HepG2 (cell line): ENCODE results near the gene WDSUB1. TPM values are rescaled to one million over a fixed set of nuclear protein-coding genes. Genes with fewer than 3 reads are reported as not detected.
A peak's percentile ranks its signal among the peaks of the same experiment; 100 is the strongest.

Source experiments
- CBFB ChIP-seq: sonication (generic); formaldehyde crosslinking; IDR thresholded peaks from 2 replicates; pipeline ENCODE4 v1.4.0; 2020; ENCODE audit warnings: missing genetic modification reagents
- HOXA5 ChIP-seq: sonication (generic); formaldehyde crosslinking; IDR thresholded peaks from 2 replicates; pipeline ENCODE4 v1.4.0; 2020; ENCODE audit warnings: missing genetic modification reagents
- IKZF4 ChIP-seq: sonication (generic); formaldehyde crosslinking; IDR thresholded peaks from 2 replicates; pipeline ENCODE4 v1.5.1; 2020; ENCODE audit warnings: borderline replicate concordance, mild to moderate bottlenecking, low read depth, missing genetic modification reagents; ENCODE audit errors: not compliant biosample characterization
- KAT8 ChIP-seq: IDR thresholded peaks from 2 replicates; pipeline ENCODE4 v1.6.1; 2016; ENCODE audit warnings: missing genetic modification reagents, missing compliant biosample characterization
- MEF2D ChIP-seq: sonication (generic); formaldehyde crosslinking; IDR thresholded peaks from 2 replicates; pipeline ENCODE4 v1.5.1; 2020; ENCODE audit warnings: mild to moderate bottlenecking, missing genetic modification reagents
- NFYB ChIP-seq: sonication (generic); formaldehyde crosslinking; IDR thresholded peaks from 2 replicates; pipeline ENCODE4 v1.4.0; 2020; ENCODE audit warnings: missing genetic modification reagents
- PTBP1 ChIP-seq: fragments of 200-400 bp; formaldehyde crosslinking; IDR thresholded peaks from 2 replicates; pipeline ENCODE4 v1.6.1; 2018; ENCODE audit warnings: low read length, low read depth; ENCODE audit not compliant: poor library complexity, severe bottlenecking
- YY1 ChIP-seq: IDR thresholded peaks from 2 replicates; pipeline ENCODE4 v1.6.1; 2011; ENCODE audit warnings: low read length, low read depth, moderate library complexity, mild to moderate bottlenecking; ENCODE audit not compliant: insufficient read depth, insufficient replicate concordance
- ZBTB10 ChIP-seq: sonication (generic); formaldehyde crosslinking; IDR thresholded peaks from 2 replicates; pipeline ENCODE4 v1.4.0; 2020; ENCODE audit warnings: missing genetic modification reagents, borderline replicate concordance
- ZNF234 ChIP-seq: sonication (generic); formaldehyde crosslinking; conservative IDR thresholded peaks from 2 replicates; pipeline ENCODE4 v1.5.1; 2020; ENCODE audit warnings: mild to moderate bottlenecking, missing genetic modification reagents
- ZNF362 ChIP-seq: sonication (generic); formaldehyde crosslinking; IDR thresholded peaks from 2 replicates; pipeline ENCODE4 v1.4.0; 2020; ENCODE audit warnings: missing genetic modification reagents, mild to moderate bottlenecking, borderline replicate concordance
- ZNF501 ChIP-seq: sonication (generic); formaldehyde crosslinking; IDR thresholded peaks from 2 replicates; pipeline ENCODE4 v1.5.1; 2020; ENCODE audit warnings: mild to moderate bottlenecking, moderate library complexity, missing genetic modification reagents
- ZNF878 ChIP-seq: sonication (generic); formaldehyde crosslinking; IDR thresholded peaks from 2 replicates; pipeline ENCODE4 v1.8.1; 2023; ENCODE audit warnings: mild to moderate bottlenecking, missing genetic modification reagents, moderate library complexity
- ZSCAN21 ChIP-seq: sonication (generic); formaldehyde crosslinking; IDR thresholded peaks from 2 replicates; pipeline ENCODE4 v1.8.0; 2022; ENCODE audit warnings: mild to moderate bottlenecking, missing genetic modification reagents, moderate library complexity, borderline replicate concordance
- polyA plus RNA-seq, 8 experiments: library from polyadenylated mRNA; depleted of rRNA in 3 of 8; stranded (reverse) in 7 of 8; unstranded in 1 of 8; fragments of >200 nt; fragmentation: Illumina TruSeq in 4 of 8; extraction: Trizol in 4 of 8; gene quantifications; 2 replicates each; pipeline versions ENCODE4 v1.2.1 to v1.2.3, GENCODE V29; 2011 to 2016; ENCODE audit warnings: low read depth in 4 of 8, missing spikeins in 1 of 8, mixed read lengths in 1 of 8; ENCODE audit not compliant: insufficient read depth in 1 of 8
- total RNA-seq, 5 experiments: library from RNA; depleted of rRNA; stranded (reverse); fragments of >200 nt; fragmentation: Illumina TruSeq; extraction: Trizol; gene quantifications; 2 replicates each; pipeline ENCODE4 v1.2.3, GENCODE V29; 2016; ENCODE audit warnings: low read depth in 1 of 5
- TF ChIP-seq, protein P1 (sequence below): sonication (generic); formaldehyde crosslinking; IDR thresholded peaks from 2 replicates; pipeline ENCODE4 v1.4.0; 2020; ENCODE audit warnings: low read depth, missing genetic modification reagents
- TF ChIP-seq, protein P2 (sequence below): sonication (generic); formaldehyde crosslinking; IDR thresholded peaks from 2 replicates; pipeline ENCODE4 v1.5.1; 2020; ENCODE audit warnings: mild to moderate bottlenecking, missing genetic modification reagents, moderate library complexity

WDSUB1 gene
- total and polyA plus RNA-seq, 2 of the 13 experiments (the other 11 are each of a cell fraction or from before 2014, with no cell fraction given): 10.1 to 10.7 TPM

- TF ChIP-seq ZBTB10 (CRISPR knock-in tag): no peak; the same call in 1 of the 2 replicates
- TF ChIP-seq MEF2D (CRISPR knock-in tag): peak; percentile 83
- TF ChIP-seq YY1: peak; percentile 5
- TF ChIP-seq, protein P1, sequence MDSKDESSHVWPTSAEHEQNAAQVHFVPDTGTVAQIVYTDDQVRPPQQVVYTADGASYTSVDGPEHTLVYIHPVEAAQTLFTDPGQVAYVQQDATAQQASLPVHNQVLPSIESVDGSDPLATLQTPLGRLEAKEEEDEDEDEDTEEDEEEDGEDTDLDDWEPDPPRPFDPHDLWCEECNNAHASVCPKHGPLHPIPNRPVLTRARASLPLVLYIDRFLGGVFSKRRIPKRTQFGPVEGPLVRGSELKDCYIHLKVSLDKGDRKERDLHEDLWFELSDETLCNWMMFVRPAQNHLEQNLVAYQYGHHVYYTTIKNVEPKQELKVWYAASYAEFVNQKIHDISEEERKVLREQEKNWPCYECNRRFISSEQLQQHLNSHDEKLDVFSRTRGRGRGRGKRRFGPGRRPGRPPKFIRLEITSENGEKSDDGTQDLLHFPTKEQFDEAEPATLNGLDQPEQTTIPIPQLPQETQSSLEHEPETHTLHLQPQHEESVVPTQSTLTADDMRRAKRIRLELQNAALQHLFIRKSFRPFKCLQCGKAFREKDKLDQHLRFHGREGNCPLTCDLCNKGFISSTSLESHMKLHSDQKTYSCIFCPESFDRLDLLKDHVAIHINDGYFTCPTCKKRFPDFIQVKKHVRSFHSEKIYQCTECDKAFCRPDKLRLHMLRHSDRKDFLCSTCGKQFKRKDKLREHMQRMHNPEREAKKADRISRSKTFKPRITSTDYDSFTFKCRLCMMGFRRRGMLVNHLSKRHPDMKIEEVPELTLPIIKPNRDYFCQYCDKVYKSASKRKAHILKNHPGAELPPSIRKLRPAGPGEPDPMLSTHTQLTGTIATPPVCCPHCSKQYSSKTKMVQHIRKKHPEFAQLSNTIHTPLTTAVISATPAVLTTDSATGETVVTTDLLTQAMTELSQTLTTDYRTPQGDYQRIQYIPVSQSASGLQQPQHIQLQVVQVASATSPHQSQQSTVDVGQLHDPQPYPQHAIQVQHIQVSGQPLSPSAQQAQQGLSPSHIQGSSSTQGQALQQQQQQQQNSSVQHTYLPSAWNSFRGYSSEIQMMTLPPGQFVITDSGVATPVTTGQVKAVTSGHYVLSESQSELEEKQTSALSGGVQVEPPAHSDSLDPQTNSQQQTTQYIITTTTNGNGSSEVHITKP: no peak; the same call in none of the 2 replicates
- peak; percentile 44; the same call in 1 of the 2 replicates for TF ChIP-seq CBFB (CRISPR knock-in tag)
- no peak for TF ChIP-seq NFYB (CRISPR knock-in tag)
- peak; percentile 92 for TF ChIP-seq HOXA5 (CRISPR knock-in tag)
- no peak for TF ChIP-seq ZNF878 (CRISPR knock-in tag)
- TF ChIP-seq IKZF4: no peak
- peak; percentile 91 for TF ChIP-seq KAT8
- TF ChIP-seq ZNF234 (CRISPR knock-in tag): no peak
- TF ChIP-seq ZNF501 (CRISPR knock-in tag): no peak
- TF ChIP-seq ZSCAN21 (CRISPR knock-in tag): no peak
- TF ChIP-seq PTBP1: peak; percentile 55
- no peak for TF ChIP-seq ZNF362 (CRISPR knock-in tag)
- TF ChIP-seq, protein P2, sequence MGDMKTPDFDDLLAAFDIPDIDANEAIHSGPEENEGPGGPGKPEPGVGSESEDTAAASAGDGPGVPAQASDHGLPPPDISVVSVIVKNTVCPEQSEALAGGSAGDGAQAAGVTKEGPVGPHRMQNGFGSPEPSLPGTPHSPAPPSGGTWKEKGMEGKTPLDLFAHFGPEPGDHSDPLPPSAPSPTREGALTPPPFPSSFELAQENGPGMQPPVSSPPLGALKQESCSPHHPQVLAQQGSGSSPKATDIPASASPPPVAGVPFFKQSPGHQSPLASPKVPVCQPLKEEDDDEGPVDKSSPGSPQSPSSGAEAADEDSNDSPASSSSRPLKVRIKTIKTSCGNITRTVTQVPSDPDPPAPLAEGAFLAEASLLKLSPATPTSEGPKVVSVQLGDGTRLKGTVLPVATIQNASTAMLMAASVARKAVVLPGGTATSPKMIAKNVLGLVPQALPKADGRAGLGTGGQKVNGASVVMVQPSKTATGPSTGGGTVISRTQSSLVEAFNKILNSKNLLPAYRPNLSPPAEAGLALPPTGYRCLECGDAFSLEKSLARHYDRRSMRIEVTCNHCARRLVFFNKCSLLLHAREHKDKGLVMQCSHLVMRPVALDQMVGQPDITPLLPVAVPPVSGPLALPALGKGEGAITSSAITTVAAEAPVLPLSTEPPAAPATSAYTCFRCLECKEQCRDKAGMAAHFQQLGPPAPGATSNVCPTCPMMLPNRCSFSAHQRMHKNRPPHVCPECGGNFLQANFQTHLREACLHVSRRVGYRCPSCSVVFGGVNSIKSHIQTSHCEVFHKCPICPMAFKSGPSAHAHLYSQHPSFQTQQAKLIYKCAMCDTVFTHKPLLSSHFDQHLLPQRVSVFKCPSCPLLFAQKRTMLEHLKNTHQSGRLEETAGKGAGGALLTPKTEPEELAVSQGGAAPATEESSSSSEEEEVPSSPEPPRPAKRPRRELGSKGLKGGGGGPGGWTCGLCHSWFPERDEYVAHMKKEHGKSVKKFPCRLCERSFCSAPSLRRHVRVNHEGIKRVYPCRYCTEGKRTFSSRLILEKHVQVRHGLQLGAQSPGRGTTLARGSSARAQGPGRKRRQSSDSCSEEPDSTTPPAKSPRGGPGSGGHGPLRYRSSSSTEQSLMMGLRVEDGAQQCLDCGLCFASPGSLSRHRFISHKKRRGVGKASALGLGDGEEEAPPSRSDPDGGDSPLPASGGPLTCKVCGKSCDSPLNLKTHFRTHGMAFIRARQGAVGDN (CRISPR knock-in tag): peak; percentile 73
Observed at GRCh38 chr2:159286709-159287441, 372 bp upstream of the WDSUB1 start (continued).
